K562 (cell line): ENCODE measurements around the gene PKP1. TPM values are rescaled to one million over a fixed set of nuclear protein-coding genes. Genes with fewer than 3 reads are reported as not detected.
A peak's percentile ranks its signal among the peaks of the same experiment; 100 is the strongest.

ENCODE experiments used
- ATAC-seq: fragments of 200-7000 bp; cut with Tn5 transposase; 3 replicates; pipeline ENCODE4 v1.9.1; 2020; ENCODE audit warnings: moderate library complexity
- BruUV-seq: library from RNA; stranded (reverse); fragments of 400-500 nt; replicated peaks from 2 replicates; lab custom pipeline; 2021; lab: Mats Ljungman, UMichigan
- CTCF ChIA-PET: fragments of 300-600 bp; formaldehyde crosslinking; extraction: SDS; loops from one replicate; lab custom pipeline; 2021; ENCODE audit warnings: low intra/inter-chr PET ratio; lab: Yijun Ruan, JAX
- POLR2A ChIA-PET: fragments of 300-600, 350-650 bp; sonication (Branson Sonifier 250); formaldehyde crosslinking; extraction: SDS; loops from one replicate; lab custom pipeline; 2021; ENCODE audit warnings: antibody characterized with exemption, inconsistent platforms; lab: Yijun Ruan, JAX
- DNase-seq, 4 experiments: peaks; one replicate each; pipeline versions ENCODE4 v3.0.0 to v3.0.0-alpha.2; 2011 to 2018; ENCODE audit warnings: low spot score in 3 of 4, mixed read lengths in 3 of 4; ENCODE audit errors: extremely low read depth in 1 of 4
- FAIRE-seq: peaks from 2 replicates; lab custom pipeline; 2011; peaks lifted over from hg19 to GRCh38; lab: Jason Lieb, UNC
- H2AFZ ChIP-seq: 2 replicates; pipeline ENCODE4 v1.6.0; 2011; ENCODE audit warnings: low read depth, low read length, control low read depth, inconsistent platforms
- H3K27ac ChIP-seq: fragments of 200-600 bp; 3 replicates; pipeline ENCODE4 v1.8.0; 2011; ENCODE audit warnings: low read depth, mild to moderate bottlenecking, control low read depth, inconsistent platforms, low read length, moderate library complexity, mixed read lengths; ENCODE audit errors: extremely low read depth
- H3K27me3 ChIP-seq, 2 experiments: fragments of 300-600 bp in 1 of 2; 2 replicates in 1 of 2; 3 replicates in 1 of 2; pipeline versions ENCODE4 v1.6.0 to v1.8.0; 2011; ENCODE audit warnings: inconsistent platforms in 2 of 2, low read length in 2 of 2, mild to moderate bottlenecking in 1 of 2, mixed read lengths in 1 of 2, moderate library complexity in 1 of 2; ENCODE audit not compliant: control insufficient read depth in 2 of 2, insufficient read depth in 2 of 2
- H3K36me3 ChIP-seq: fragments of 300-600 bp; 3 replicates; pipeline ENCODE4 v1.8.0; 2011; ENCODE audit warnings: mild to moderate bottlenecking, low read length, inconsistent platforms; ENCODE audit not compliant: control insufficient read depth, insufficient read depth
- H3K4me1 ChIP-seq, 2 experiments: fragments of 200-600 bp in 1 of 2; replicated peaks in 1 of 2; 2 replicates in 1 of 2; 3 replicates in 1 of 2; pipeline versions ENCODE4 v1.5.1 to v1.8.0; 2011; ENCODE audit warnings: inconsistent platforms in 2 of 2, low read length in 2 of 2, mild to moderate bottlenecking in 1 of 2, mixed read lengths in 1 of 2, moderate library complexity in 1 of 2; ENCODE audit not compliant: control insufficient read depth in 2 of 2, insufficient read depth in 2 of 2
- H3K4me2 ChIP-seq: 2 replicates; pipeline ENCODE4 v1.6.1; 2011; ENCODE audit warnings: low read length, control low read depth, inconsistent platforms, mixed read lengths; ENCODE audit not compliant: insufficient read depth
- H3K4me3 ChIP-seq: fragments of 200-600 bp; sonication (generic), shearing (Covaris generic); 2 replicates; pipeline ENCODE4 v1.5.1; 2016; ENCODE audit warnings: control low read depth, inconsistent platforms
- H3K79me2 ChIP-seq: fragments of 200-600 bp; 3 replicates; pipeline ENCODE4 v1.8.0; 2011; ENCODE audit warnings: low read length, inconsistent platforms; ENCODE audit not compliant: control insufficient read depth, insufficient read depth
- H3K9ac ChIP-seq, 2 experiments: 2 replicates each; pipeline versions ENCODE4 v1.6.0 to v1.6.1; 2011; ENCODE audit warnings: low read depth in 2 of 2, low read length in 2 of 2, control low read depth in 1 of 2, inconsistent platforms in 1 of 2, mild to moderate bottlenecking in 1 of 2, mixed read lengths in 1 of 2; ENCODE audit not compliant: insufficient read depth in 1 of 2
- H3K9me1 ChIP-seq: one replicate; pipeline ENCODE4 v1.6.0; 2011; ENCODE audit warnings: inconsistent platforms, mild to moderate bottlenecking, low read length, moderate library complexity; ENCODE audit not compliant: control insufficient read depth, insufficient read depth
- H3K9me3 ChIP-seq: replicated peaks from 2 replicates; pipeline ENCODE4 v1.5.1; 2011; ENCODE audit warnings: low read depth, low read length, inconsistent platforms; ENCODE audit not compliant: control insufficient read depth, insufficient read depth
- H4K20me1 ChIP-seq: replicated peaks from 2 replicates; pipeline ENCODE4 v1.6.1; 2011; ENCODE audit warnings: low read length, inconsistent platforms, mixed read lengths; ENCODE audit not compliant: control insufficient read depth, insufficient read depth
- BCL6 ChIP-seq: fragments of 250-450 bp; sonication (Bioruptor Pico); IDR thresholded peaks from 2 replicates; pipeline ENCODE4 v1.4.0; 2020
- C11orf30 ChIP-seq: fragments of 450-650 bp; IDR thresholded peaks from 2 replicates; pipeline ENCODE4 v1.6.1; 2016; ENCODE audit warnings: low read depth, mild to moderate bottlenecking
- CBX8 ChIP-seq: fragments of 200-600 bp; sonication (generic); IDR thresholded peaks from 2 replicates; pipeline ENCODE4 v1.6.1; 2012; ENCODE audit warnings: borderline replicate concordance, mixed run types, low read depth, mild to moderate bottlenecking, moderate library complexity, mixed read lengths, low read length, control low read depth, inconsistent platforms; ENCODE audit not compliant: poor library complexity, severe bottlenecking; ENCODE audit errors: extremely low read depth
- E2F3 ChIP-seq: fragments of 250-450 bp; sonication (Bioruptor Pico); IDR thresholded peaks from 2 replicates; pipeline ENCODE4 v1.4.0; 2020; ENCODE audit warnings: mild to moderate bottlenecking
- MAFF ChIP-seq: IDR thresholded peaks from 2 replicates; pipeline ENCODE4 v1.6.1; 2012; ENCODE audit warnings: low read length, improper control_type of control experiment
- MAFG ChIP-seq: fragments of 450-650 bp; conservative IDR thresholded peaks from 2 replicates; pipeline ENCODE4 v1.6.1; 2016; ENCODE audit warnings: missing genetic modification characterization, missing compliant biosample characterization
- MAFK ChIP-seq: IDR thresholded peaks from 2 replicates; pipeline ENCODE4 v1.6.1; 2011; ENCODE audit warnings: low read length, improper control_type of control experiment
- PHF20 ChIP-seq: fragments of 450-650 bp; IDR thresholded peaks from 2 replicates; pipeline ENCODE4 v1.6.1; 2018; ENCODE audit not compliant: partially characterized antibody
- PRMT5 ChIP-seq: sonication (generic); formaldehyde crosslinking; IDR thresholded peaks from 2 replicates; pipeline ENCODE4 v1.5.0; 2020; ENCODE audit warnings: missing genetic modification reagents
- TCFL5 ChIP-seq: fragments of 250-450 bp; sonication (Bioruptor Pico); conservative IDR thresholded peaks from 2 replicates; pipeline ENCODE4 v1.6.1; 2021; ENCODE audit warnings: mild to moderate bottlenecking, moderate library complexity, matching md5 sums
- ZBTB7A ChIP-seq: IDR thresholded peaks from 2 replicates; pipeline ENCODE4 v1.6.1; 2011; ENCODE audit warnings: low read depth, mild to moderate bottlenecking, low read length, moderate library complexity, borderline replicate concordance; ENCODE audit not compliant: control insufficient read depth
- ZNF23 ChIP-seq: fragments of 250-450 bp; sonication (Bioruptor Pico); IDR thresholded peaks from 2 replicates; pipeline ENCODE4 v1.4.0; 2020; ENCODE audit warnings: mild to moderate bottlenecking
- WGBS: fragments of 100-300 bp; shearing (Covaris generic); methylation state at CpG from one replicate; pipeline ENCODE4 v1.1.6; 2016; ENCODE audit warnings: low coverage, mixed read lengths; ENCODE audit not compliant: insufficient coverage; ENCODE audit errors: missing lambda C conversion rate; 5-methylcytosine and 5-hydroxymethylcytosine counted together
- in situ Hi-C: fragments of 300-500 bp; cut with MboI; formaldehyde crosslinking; loops from 4 replicates; pipeline ENCODE4 v1.15.0; 2018; ENCODE audit warnings: inconsistent platforms, mixed read lengths
- intact Hi-C: fragments of 100-400 bp; cut with micrococcal nuclease; formaldehyde crosslinking; loops from 2 replicates; pipeline ENCODE4 v1.14.2; 2022
- polyA plus RNA-seq, 8 experiments: library from polyadenylated mRNA; depleted of rRNA in 4 of 8; stranded (reverse) in 5 of 8; unstranded in 3 of 8; fragments of >200 nt; fragmentation: Nextera tagmentation in 2 of 8; fragmentation: Illumina TruSeq in 1 of 8; extraction: Ambion mirVana in 2 of 8; extraction: Trizol in 1 of 8; gene quantifications; 2 replicates each; pipeline versions ENCODE4 v1.2.1 to v1.2.3, GENCODE V29; 2011 to 2014; ENCODE audit warnings: inconsistent platforms in 1 of 8, missing spikeins in 1 of 8
- total RNA-seq, 7 experiments: library from RNA; depleted of rRNA in 6 of 7; stranded (reverse); fragments of >200 nt in 6 of 7; fragmentation: Illumina TruSeq in 2 of 7; extraction: Trizol in 2 of 7; gene quantifications; 2 replicates each; pipeline versions ENCODE4 v1.2.1 to v1.2.3, GENCODE V29; 2011 to 2021; ENCODE audit warnings: low replicate concordance in 1 of 7
- TF ChIP-seq, protein P1 (sequence below): fragments of 450-650 bp; formaldehyde crosslinking; IDR thresholded peaks from 2 replicates; pipeline ENCODE4 v1.4.0; 2020; ENCODE audit warnings: mild to moderate bottlenecking
- TF ChIP-seq, protein P2 (sequence below): fragments of 450-650 bp; conservative IDR thresholded peaks from 2 replicates; pipeline ENCODE4 v1.6.1; 2016; ENCODE audit warnings: missing genetic modification characterization, low read depth, mild to moderate bottlenecking, missing compliant biosample characterization, moderate library complexity
- TF ChIP-seq, protein P3 (sequence below): sonication (generic); formaldehyde crosslinking; IDR thresholded peaks from 2 replicates; pipeline ENCODE4 v1.4.0; 2020; ENCODE audit warnings: mild to moderate bottlenecking, missing genetic modification reagents

The PKP1 gene
- total and polyA plus RNA-seq, 9 of the 15 experiments (the other 6 are each of a cell fraction or from before 2014, with no cell fraction given): not detected

DNA sequence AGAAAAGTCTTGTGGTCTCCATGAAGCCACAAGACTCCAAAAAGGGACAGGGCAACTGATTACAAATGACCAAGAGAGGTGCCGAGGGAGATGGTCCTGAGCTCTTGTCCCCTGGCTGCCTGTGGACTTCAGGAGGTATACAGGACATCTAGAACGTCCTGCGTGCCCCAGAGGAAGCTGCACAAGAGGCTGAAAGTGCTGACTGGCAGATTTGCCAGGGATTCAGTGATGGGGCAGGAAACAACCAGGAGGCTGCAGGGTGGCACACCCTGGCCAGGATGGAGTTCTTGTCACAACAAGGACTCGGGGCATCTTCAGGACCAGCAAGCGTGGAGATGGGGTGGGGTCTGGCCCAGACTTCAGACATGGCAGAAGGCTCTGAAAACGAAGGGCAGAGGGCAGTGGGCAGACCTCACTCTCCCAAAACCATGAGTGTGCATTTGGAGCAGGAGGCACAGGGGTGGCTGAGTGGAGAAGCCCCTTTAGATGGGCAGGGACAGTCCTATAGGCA is 13.4 kb upstream of the PKP1 start:
- no peak overlapping the region for H3K27ac ChIP-seq
- 1% methylated on average over 6 of the region's 6 CpGs for WGBS
- BruUV-seq: no TSS peak
- FAIRE-seq (no peak), DNase-seq (no peak), ATAC-seq (no peak)
- no peak overlapping the region for H3K4me3 ChIP-seq
- H3K9ac ChIP-seq: no peak overlapping the region
- H2AFZ ChIP-seq: no peak overlapping the region
- in situ Hi-C loops: no loop called here
- intact Hi-C loops: no loop called here
- no peaks in the 10 kb centered on the region for H3K36me3 ChIP-seq
- ChIA-PET POLR2A (interaction anchor here (0.5 to 1.0 kb wide), 3 partner anchors 11 to 328 kb away, joined by 3 read pairs; no protein-coding TSS in a partner anchor), CTCF (no interaction called here)
- H3K4me2 ChIP-seq: no peak overlapping the region
- no peaks in the 10 kb centered on the region for H3K4me1 ChIP-seq
- no peaks in the 10 kb centered on the region for H3K9me1 ChIP-seq
- H3K9me3 ChIP-seq: no peaks in the 10 kb centered on the region
- H3K79me2 ChIP-seq: no peaks in the 10 kb centered on the region
- H3K27me3 ChIP-seq: peaks cover 28 to 52% of the 10 kb centered on the region in 2 experiments; a peak in 4 of 5 replicates
- peaks cover 9% of the 10 kb centered on the region; the same call in 1 of the 2 replicates for H4K20me1 ChIP-seq
- TF ChIP-seq MAFK (peak; percentile 71), ZNF23 (no peak), MAFF (peak; percentile 73), E2F3 (no peak), MAFG (tag) (peak; percentile 80), C11orf30 (peak; percentile 60), PHF20 (no peak), CBX8 (no peak), BCL6 (CRISPR knock-in tag) (no peak), PRMT5 (no peak), ZBTB7A (no peak), TCFL5 (CRISPR knock-in tag) (no peak)
- TF ChIP-seq, protein P1, sequence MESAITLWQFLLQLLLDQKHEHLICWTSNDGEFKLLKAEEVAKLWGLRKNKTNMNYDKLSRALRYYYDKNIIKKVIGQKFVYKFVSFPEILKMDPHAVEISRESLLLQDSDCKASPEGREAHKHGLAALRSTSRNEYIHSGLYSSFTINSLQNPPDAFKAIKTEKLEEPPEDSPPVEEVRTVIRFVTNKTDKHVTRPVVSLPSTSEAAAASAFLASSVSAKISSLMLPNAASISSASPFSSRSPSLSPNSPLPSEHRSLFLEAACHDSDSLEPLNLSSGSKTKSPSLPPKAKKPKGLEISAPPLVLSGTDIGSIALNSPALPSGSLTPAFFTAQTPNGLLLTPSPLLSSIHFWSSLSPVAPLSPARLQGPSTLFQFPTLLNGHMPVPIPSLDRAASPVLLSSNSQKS (CRISPR knock-in tag): no peak
- TF ChIP-seq, protein P2, sequence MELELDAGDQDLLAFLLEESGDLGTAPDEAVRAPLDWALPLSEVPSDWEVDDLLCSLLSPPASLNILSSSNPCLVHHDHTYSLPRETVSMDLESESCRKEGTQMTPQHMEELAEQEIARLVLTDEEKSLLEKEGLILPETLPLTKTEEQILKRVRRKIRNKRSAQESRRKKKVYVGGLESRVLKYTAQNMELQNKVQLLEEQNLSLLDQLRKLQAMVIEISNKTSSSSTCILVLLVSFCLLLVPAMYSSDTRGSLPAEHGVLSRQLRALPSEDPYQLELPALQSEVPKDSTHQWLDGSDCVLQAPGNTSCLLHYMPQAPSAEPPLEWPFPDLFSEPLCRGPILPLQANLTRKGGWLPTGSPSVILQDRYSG (tag): no peak
- TF ChIP-seq, protein P3, sequence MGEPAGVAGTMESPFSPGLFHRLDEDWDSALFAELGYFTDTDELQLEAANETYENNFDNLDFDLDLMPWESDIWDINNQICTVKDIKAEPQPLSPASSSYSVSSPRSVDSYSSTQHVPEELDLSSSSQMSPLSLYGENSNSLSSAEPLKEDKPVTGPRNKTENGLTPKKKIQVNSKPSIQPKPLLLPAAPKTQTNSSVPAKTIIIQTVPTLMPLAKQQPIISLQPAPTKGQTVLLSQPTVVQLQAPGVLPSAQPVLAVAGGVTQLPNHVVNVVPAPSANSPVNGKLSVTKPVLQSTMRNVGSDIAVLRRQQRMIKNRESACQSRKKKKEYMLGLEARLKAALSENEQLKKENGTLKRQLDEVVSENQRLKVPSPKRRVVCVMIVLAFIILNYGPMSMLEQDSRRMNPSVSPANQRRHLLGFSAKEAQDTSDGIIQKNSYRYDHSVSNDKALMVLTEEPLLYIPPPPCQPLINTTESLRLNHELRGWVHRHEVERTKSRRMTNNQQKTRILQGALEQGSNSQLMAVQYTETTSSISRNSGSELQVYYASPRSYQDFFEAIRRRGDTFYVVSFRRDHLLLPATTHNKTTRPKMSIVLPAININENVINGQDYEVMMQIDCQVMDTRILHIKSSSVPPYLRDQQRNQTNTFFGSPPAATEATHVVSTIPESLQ (CRISPR knock-in tag): no peak
